GM18907 (cell line): ENCODE data around the gene CUX1.
A peak's percentile ranks its signal among the peaks of the same experiment; 100 is the strongest.
"Not testable (repeated sequence)": the region's sequence is repeated elsewhere in the genome, so short reads cannot be mapped to it uniquely, and the experiment has no call there.

Experiments
- ATAC-seq: cut with Tn5 transposase; IDR thresholded peaks from one replicate; pipeline ENCODE4 v1.9.1; 2021; ENCODE audit warnings: mild to moderate bottlenecking, moderate library complexity; ENCODE audit not compliant: unreplicated experiment

The CUX1 gene

GRCh38 chr7:102036958-102037357 is 219.5 kb downstream of the CUX1 start:
- ATAC-seq = no peak

GRCh38 chr7:102039706-102040105 is 222.3 kb downstream of the CUX1 start:
- no peak for ATAC-seq

- no peak for ATAC-seq
Measured at GRCh38 chr7:102040569-102040968, 223.1 kb downstream of the CUX1 start.

DNA sequence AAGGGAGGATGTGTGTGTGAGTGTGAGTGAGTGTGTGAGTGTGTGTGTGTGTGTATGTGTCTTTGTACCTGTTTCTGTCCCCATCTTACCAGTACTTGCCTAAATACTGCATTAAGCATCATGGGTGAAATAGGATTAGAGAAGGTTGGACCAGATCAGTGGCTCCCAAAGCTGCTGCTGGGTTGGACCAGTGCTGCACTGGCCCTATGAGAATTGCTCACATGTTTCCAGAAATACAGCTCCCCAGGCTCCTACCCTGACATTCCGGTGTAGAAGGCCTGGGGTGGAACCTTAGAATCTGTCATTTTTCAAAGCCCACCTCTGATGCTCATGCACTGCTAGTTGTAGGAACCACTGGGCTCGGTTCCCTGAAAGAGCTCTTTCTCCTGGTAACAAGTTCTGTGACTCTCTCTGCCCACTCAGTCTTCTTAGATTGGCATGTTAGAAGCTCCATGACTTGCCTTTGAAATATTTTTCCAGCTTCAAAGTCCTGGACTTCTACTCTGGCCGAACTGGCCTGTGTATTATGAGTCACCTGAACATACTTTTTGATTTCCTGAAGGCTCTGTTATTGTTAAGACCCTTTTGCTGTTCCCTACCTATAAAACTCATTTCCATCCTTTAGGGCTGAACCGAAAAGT is 224.7 kb downstream of the CUX1 start:
- ATAC-seq = no peak

DNA sequence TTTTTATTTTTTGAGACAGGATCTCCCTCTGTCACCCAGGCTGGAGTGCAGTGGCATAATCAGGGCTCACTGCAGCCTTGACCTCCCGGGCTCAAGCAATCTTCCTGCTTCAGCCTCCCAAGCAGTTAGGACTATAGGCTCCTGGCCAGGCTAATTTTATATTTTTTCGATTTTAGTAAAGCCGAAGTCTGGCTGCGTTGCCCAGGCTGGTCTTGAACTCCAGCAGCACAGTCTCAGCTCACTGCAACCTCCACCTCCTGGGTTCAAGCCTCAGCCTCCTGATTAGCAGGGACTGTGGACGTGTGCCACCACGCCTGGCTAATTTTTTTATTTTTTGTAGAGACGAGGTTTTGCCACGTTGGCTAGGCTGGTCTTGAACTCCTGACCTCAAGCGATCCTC is 225.4 kb downstream of the CUX1 start:
- ATAC-seq = not testable (repeated sequence)

- no peak for ATAC-seq
Measured at GRCh38 chr7:102044641-102044983, 227.2 kb downstream of the CUX1 start.

DNA sequence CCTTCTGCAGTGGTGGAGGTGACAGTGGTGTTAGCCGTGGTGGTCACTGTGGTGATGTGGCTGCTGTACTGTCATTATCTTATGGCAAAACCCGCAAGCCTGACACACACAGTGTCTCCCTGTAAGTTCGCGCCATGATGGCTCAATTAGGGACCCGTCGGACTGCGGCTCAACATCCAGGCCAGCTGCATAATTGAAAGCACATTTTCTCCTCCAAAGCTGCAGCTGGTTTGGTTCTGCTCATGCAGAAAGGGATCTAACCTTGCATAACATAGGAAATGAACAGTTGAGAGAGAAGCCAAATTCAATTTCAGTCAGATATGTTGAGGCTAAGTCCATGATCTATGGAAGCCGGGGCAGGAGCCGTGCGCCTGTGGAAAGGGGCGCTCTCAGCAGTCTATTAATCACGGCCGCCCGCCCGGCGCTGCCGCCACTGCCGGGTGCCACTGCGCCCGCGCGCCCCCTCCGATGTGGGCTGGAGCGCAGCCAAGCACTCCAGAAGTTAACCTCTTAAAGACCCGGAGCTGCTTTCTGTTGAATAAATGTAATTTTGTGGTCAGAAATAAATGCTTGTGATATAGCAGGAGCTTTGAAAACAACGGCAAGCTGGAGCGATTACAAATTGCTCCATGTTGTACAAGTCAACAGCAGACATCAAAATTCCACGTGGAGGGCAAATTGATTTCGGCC is 227.7 kb downstream of the CUX1 start:
- ATAC-seq = no peak

GRCh38 chr7:102045681-102046372 is 228.4 kb downstream of the CUX1 start:
- ATAC-seq = no peak

GRCh38 chr7:102046373-102047117 is 229.1 kb downstream of the CUX1 start:
- ATAC-seq = no peak

- no peak for ATAC-seq
Measured at GRCh38 chr7:102047167-102047566, 229.7 kb downstream of the CUX1 start.

GRCh38 chr7:102049765-102050164 is 232.3 kb downstream of the CUX1 start:
- no peak for ATAC-seq

DNA sequence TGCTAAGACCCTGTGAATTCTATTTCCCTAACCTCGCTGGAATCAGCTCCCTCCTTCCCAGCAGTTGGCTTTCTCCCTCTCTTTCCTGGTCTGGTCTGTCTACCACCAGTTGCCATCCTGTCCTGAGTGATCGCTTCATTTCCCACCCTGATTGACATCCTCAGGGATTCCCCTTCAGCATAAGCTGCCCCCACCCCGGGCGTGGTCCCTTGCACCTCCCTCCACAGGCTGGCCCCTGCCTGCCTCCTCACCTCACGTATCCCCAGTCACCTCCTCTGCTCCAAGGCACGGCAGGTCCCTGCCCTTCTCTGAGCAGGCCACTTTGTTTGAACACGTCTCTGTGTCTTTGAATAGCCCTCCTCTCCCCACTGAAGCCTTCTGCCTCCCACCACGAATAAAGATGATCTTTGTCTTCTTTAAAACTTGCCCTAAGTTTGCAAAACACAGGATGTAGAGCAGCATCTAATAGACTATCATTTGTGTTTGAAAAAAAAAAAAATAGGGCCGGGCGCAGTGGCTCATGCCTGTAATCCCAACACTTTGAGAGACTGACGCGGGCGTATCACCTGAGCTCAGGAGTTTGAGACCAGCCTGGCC is 233.5 kb downstream of the CUX1 start:
- no peak for ATAC-seq

- not testable (repeated sequence) for ATAC-seq
Measured at GRCh38 chr7:102051736-102052135, 234.3 kb downstream of the CUX1 start.

DNA sequence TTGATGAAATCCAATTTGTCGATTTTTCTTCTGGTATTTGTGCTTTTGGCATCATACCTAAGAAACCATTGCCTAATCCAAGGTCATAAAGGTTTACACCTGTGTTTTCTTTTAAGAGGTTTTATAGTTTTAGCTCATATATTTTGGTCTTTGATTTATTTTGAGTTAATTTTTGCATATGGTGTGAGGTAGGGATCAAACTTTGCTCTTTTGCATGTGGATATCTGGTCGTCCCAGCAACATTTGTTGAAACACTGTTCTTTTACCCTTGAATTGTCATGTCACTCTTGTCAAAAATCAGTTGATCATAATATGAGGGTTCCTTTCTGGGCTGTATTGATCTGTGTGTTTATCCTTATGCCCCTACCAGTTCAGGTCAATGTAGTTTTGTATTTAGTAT is 236.7 kb downstream of the CUX1 start:
- no peak for ATAC-seq

DNA sequence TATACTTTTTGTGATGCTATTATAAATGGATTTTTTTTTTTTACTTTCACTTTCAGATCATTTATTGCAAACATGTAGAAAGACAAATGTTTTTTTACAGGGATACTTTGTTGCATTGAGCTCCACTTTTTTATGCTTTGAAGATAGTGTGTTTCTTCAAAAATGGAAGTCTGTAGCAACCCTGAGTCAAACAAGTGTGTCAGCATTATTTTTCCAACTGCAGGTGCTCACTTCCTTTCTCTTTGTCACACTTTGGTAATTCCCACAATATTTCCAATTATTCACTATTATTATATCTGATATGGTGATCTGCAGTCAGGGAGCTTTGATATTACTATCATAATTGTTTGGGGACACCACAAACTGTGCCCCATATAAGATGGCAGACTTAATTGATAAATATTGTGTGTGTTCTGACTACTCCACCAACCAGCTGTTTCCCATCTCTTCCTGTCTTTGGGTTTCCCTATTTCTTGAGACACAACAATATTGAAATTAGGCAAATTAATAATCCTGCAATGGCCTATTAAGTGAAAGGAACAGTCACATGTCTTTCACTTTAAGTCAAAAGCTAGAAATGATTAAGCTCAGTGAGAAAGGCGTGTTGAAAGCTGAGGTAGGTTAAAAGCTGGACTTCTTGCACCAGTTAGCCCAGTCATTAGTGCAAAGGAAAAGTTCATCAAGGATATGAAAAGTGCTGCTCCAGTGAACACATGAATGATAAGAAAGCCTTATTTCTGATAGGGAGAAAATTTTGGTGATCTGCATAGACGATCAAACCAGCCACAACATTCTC is 238.0 kb downstream of the CUX1 start:
- ATAC-seq = no peak

DNA sequence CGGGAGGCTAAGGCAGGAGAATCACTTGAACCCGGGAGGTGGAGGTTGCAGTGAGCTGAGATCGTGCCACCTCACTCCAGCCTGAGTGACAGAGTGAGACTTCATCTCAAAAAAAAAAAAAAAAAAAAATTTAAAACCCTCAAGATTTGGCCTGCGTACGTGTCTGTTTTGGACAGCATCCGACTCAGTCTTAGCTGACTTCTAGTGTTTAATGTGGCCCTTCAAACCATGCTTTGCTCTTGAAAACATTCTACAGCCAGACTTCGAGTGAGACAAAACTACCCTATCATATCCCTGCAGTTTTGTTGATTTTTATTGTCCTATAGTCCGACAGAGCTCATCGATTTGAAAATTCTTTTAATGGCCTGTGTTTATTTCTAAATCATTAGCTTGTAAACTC is 242.1 kb downstream of the CUX1 start:
- ATAC-seq = no peak

- no peak for ATAC-seq
Measured at GRCh38 chr7:102061354-102061945, 244.0 kb downstream of the CUX1 start.

GRCh38 chr7:102061981-102062390 is 244.6 kb downstream of the CUX1 start:
- ATAC-seq = peak; percentile 87

DNA sequence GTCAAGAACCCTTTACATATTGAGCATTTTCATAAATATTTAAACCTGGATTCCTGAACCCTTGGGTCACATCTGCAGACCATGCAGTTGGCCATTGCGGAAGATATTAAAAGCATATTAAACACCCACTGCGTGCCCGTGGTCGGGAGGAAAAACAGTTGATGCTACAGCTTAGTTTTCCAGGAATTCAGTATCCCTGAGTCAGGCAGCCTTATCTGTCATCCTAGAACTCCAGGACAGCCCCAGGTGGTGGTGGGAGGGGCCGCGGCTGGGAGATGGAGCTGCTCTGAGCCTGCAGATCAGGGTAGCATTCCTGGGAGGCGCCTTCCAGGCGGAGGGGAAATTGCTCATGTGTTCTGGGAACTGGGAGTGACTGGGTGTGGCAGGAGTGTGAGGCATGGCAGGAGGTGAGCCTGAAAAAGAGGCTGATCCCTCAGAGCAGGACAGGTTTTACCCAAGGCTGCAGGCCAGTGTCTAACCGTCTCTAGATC is 246.3 kb downstream of the CUX1 start:
- ATAC-seq = no peak
